Thyroid gland (tissue), 4 donors: ENCODE results near the gene CACNG4. TPM values are rescaled to one million over a fixed set of nuclear protein-coding genes. Genes with fewer than 3 reads are reported as not detected.

Experiments
- DNase-seq, 2 donors: peaks; one replicate each; pipeline ENCODE4 v3.0.0-alpha.2; 2019
- H3K27ac ChIP-seq, 3 donors: fragments of 200-600 bp; sonication (generic); 1 replicate in 2 of 3; 2 replicates in 1 of 3; pipeline ENCODE4 v1.5.1; 2016 to 2019; ENCODE audit warnings: mild to moderate bottlenecking in 1 of 3, moderate library complexity in 1 of 3
- H3K27me3 ChIP-seq: fragments of 200-600 bp; sonication (generic); one replicate; pipeline ENCODE4 v1.5.1; 2019
- H3K36me3 ChIP-seq, 2 donors: fragments of 200-600 bp; sonication (generic); one replicate each; pipeline ENCODE4 v1.5.1; 2016 to 2019
- H3K4me1 ChIP-seq, 2 donors: fragments of 200-600 bp; sonication (generic); one replicate each; pipeline ENCODE4 v1.5.1; 2017 to 2019
- H3K4me3 ChIP-seq, 3 donors: fragments of 200-600 bp; sonication (generic); replicated peaks in 1 of 3; 1 replicate in 2 of 3; 2 replicates in 1 of 3; pipeline ENCODE4 v1.5.1; 2016; ENCODE audit warnings: mild to moderate bottlenecking in 1 of 3
- H3K9me3 ChIP-seq: fragments of 200-600 bp; sonication (generic); one replicate; pipeline ENCODE4 v1.5.1; 2017
- POLR2A ChIP-seq, 2 donors: fragments of 450-650 bp; IDR thresholded peaks; one replicate each; pipeline ENCODE4 v1.6.1; 2017; ENCODE audit warnings: antibody characterized with exemption in 2 of 2, mild to moderate bottlenecking in 2 of 2, moderate library complexity in 1 of 2
- WGBS, 2 donors: methylation state at CpG; one replicate each; pipeline ENCODE4 v1.1.5; 2017; 5-methylcytosine and 5-hydroxymethylcytosine counted together
- intact Hi-C: fragments of 100-400 bp; cut with DNase I; formaldehyde crosslinking; loops from one replicate; pipeline ENCODE4 v1.15.1; 2023
- total RNA-seq, 4 donors: library from RNA; depleted of rRNA; stranded (reverse); fragments of >200 nt; gene quantifications; one replicate each; pipeline ENCODE4 v1.2.3, GENCODE V29; 2016
- TF ChIP-seq, protein P1 (sequence below), 6 experiments: fragments of 200-600 bp in 3 of 6; fragments of 450-650 bp in 3 of 6; sonication (generic) in 3 of 6; IDR thresholded peaks; one replicate each; pipeline ENCODE4 v1.5.1; 2016 to 2019; ENCODE audit warnings: antibody characterized with exemption in 6 of 6, mild to moderate bottlenecking in 2 of 6, inconsistent platforms in 1 of 6, moderate library complexity in 1 of 6

Gene CACNG4
- total RNA-seq, 4 donors from 2014 or later = 0.24 TPM; not detected in 3

GRCh38 chr17:67080804-67081203 is 116.3 kb downstream of the CACNG4 start:
- intact Hi-C loops = no loop called here
- no peak for TF ChIP-seq POLR2A (IDR thresholded peaks at IDR 0.05)
- TF ChIP-seq, protein P1, sequence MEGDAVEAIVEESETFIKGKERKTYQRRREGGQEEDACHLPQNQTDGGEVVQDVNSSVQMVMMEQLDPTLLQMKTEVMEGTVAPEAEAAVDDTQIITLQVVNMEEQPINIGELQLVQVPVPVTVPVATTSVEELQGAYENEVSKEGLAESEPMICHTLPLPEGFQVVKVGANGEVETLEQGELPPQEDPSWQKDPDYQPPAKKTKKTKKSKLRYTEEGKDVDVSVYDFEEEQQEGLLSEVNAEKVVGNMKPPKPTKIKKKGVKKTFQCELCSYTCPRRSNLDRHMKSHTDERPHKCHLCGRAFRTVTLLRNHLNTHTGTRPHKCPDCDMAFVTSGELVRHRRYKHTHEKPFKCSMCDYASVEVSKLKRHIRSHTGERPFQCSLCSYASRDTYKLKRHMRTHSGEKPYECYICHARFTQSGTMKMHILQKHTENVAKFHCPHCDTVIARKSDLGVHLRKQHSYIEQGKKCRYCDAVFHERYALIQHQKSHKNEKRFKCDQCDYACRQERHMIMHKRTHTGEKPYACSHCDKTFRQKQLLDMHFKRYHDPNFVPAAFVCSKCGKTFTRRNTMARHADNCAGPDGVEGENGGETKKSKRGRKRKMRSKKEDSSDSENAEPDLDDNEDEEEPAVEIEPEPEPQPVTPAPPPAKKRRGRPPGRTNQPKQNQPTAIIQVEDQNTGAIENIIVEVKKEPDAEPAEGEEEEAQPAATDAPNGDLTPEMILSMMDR (IDR thresholded peaks at IDR 0.05) = no peak
- Histone ChIP-seq H3K4me1 (no peaks in the 10 kb centered on the region), H3K27me3 (no peaks in the 10 kb centered on the region), H3K27ac (no peak overlapping the region), H3K9me3 (no peaks in the 10 kb centered on the region), H3K36me3 (peaks cover 5 to 10% of the 10 kb centered on the region in 2 donors), H3K4me3 (no peak overlapping the region)
- DNase-seq = no peak
- WGBS, 2 donors = 84 to 94% methylated on average over 2 of the region's 2 CpGs

DNA sequence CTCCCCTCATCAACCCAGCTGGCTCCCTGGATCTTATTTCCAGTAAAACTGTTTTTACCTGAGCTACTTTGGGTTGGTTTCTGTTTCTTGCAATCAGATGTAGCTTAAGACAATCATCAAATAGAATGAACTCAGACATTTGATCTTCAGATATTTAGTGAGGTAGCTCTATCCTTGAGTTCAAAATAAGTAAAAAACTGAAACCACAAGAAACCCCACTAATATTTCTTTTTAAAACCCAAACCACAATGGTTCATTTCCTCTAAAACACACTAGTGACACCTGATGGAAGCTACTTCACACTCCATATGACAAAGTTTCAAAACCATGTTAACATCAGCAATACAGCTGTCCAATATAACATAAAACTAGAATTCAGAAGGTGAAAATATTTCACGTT is 117.6 kb downstream of the CACNG4 start:
- Histone ChIP-seq H3K27me3 (no peaks in the 10 kb centered on the region), H3K4me3 (no peak overlapping the region), H3K36me3 (peaks cover 0 to 10% of the 10 kb centered on the region in 2 donors), H3K9me3 (no peaks in the 10 kb centered on the region), H3K4me1 (no peaks in the 10 kb centered on the region), H3K27ac (no peak overlapping the region)
- 77 to 78% methylated on average over 1 of the region's 1 CpG for WGBS, 2 donors
- no peak for DNase-seq
- intact Hi-C loops = no loop called here
- no peak for TF ChIP-seq POLR2A (IDR thresholded peaks at IDR 0.05)
- TF ChIP-seq, protein P1 (IDR thresholded peaks at IDR 0.05) = no peak

Other genes starting within 250 kb of the CACNG4 start
- gene CACNG5, start 129.6 kb upstream of the CACNG4 start, total RNA-seq = not detected
- not detected for gene CACNG1, start 79.8 kb downstream of the CACNG4 start, total RNA-seq